ENCODE data around the gene HSPA9.

- TF ChIP-seq, protein P1, sequence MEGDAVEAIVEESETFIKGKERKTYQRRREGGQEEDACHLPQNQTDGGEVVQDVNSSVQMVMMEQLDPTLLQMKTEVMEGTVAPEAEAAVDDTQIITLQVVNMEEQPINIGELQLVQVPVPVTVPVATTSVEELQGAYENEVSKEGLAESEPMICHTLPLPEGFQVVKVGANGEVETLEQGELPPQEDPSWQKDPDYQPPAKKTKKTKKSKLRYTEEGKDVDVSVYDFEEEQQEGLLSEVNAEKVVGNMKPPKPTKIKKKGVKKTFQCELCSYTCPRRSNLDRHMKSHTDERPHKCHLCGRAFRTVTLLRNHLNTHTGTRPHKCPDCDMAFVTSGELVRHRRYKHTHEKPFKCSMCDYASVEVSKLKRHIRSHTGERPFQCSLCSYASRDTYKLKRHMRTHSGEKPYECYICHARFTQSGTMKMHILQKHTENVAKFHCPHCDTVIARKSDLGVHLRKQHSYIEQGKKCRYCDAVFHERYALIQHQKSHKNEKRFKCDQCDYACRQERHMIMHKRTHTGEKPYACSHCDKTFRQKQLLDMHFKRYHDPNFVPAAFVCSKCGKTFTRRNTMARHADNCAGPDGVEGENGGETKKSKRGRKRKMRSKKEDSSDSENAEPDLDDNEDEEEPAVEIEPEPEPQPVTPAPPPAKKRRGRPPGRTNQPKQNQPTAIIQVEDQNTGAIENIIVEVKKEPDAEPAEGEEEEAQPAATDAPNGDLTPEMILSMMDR (conservative IDR thresholded peaks at IDR 0.05; ENCODE audit: low read length): no peak
- no peak for TF ChIP-seq EZH2phosphoT487 (IDR thresholded peaks at IDR 0.05; ENCODE audit: borderline replicate concordance, low read depth, low read length)
Observed at GRCh38 chr5:138615461-138615860, 40.3 kb upstream of the HSPA9 start.

All from OCI-LY7 (cell line).